ENCODE data around the gene TMOD1.

TMOD1 gene

DNA sequence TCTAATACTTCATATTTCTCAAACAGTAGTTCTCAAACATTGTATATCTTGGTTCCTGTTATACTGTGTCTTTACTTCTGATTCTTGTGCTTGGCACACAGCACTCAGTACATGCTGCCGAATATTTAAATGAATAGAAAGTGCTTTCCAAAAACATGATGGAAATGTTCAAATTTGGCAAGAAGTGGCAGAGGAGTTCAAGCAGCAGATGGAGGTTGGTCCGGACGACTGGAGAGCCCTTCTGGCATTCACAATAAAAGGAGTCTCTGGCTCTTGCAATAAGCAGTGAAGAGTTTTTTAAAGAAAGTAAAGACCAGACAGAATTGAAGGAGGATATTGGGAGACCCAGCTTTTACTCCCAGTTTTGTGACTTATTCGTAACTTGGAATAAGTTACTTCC lies 95.4 kb downstream of the TMOD1 start:
- Mint-ChIP-seq H3K27me3 (ENCODE audit: low read depth) (no peaks in the 10 kb centered on the region), H3K9me3 (no peaks in the 10 kb centered on the region), H3K4me1 (peaks cover 4% of the 10 kb centered on the region), H3K4me3 (no peak overlapping the region), H3K36me3 (ENCODE audit: low read depth) (peaks cover 17% of the 10 kb centered on the region), H3K27ac (no peak overlapping the region)
- TF ChIP-seq, protein P1, sequence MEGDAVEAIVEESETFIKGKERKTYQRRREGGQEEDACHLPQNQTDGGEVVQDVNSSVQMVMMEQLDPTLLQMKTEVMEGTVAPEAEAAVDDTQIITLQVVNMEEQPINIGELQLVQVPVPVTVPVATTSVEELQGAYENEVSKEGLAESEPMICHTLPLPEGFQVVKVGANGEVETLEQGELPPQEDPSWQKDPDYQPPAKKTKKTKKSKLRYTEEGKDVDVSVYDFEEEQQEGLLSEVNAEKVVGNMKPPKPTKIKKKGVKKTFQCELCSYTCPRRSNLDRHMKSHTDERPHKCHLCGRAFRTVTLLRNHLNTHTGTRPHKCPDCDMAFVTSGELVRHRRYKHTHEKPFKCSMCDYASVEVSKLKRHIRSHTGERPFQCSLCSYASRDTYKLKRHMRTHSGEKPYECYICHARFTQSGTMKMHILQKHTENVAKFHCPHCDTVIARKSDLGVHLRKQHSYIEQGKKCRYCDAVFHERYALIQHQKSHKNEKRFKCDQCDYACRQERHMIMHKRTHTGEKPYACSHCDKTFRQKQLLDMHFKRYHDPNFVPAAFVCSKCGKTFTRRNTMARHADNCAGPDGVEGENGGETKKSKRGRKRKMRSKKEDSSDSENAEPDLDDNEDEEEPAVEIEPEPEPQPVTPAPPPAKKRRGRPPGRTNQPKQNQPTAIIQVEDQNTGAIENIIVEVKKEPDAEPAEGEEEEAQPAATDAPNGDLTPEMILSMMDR (IDR thresholded peaks at IDR 0.05; ENCODE audit: unreplicated experiment in 3 of 3): no peak

DNA sequence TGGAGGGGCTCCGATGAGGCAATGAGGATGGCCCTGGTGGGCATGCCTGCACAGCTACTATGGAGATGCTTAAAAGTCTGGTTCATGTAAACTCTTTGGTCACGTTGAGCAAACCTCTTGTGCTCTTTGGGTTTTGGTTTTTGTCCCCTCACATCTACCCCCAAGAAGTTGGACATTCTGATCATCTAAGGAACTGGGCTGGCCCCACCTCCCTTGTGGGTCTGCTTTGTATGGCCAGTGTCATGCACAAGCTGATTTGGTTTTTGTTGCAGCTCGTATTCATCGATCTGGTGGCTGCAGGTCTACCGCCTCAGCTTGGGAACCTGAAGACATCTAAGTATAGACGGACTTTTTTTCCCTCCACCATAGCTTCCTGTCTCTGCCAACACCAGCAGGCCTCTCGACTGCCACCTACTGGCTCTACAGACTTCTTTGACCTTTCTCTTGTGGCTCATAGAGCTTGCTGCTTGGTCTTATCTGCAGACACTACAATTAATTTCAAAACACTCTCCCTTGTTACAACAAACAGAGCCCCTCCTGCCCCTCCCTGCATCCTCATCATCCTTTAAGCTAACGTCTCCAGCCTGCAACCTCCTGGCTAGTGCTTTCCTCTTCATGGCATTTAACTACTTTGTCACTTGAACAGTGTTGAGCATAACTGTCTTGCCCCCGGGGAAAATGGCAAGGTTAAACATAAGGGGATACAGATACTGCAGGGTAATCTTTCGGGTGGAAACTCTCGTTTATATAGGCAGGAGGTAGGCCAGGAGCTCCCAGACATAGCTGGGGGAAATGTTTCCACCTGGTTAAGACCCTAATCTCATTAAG lies 97.2 kb downstream of the TMOD1 start:
- no peak overlapping the region for H3K27ac Mint-ChIP-seq
- peaks cover 31% of the 10 kb centered on the region for H3K36me3 Mint-ChIP-seq (ENCODE audit: low read depth)
- TF ChIP-seq, protein P1 (IDR thresholded peaks at IDR 0.05; ENCODE audit: unreplicated experiment in 3 of 3): peak; percentile 82 to 89 (median 82)
- H3K4me1 Mint-ChIP-seq: peaks cover 4% of the 10 kb centered on the region
- no peaks in the 10 kb centered on the region for H3K9me3 Mint-ChIP-seq
- H3K27me3 Mint-ChIP-seq (ENCODE audit: low read depth): no peaks in the 10 kb centered on the region
- no peak overlapping the region for H3K4me3 Mint-ChIP-seq

DNA sequence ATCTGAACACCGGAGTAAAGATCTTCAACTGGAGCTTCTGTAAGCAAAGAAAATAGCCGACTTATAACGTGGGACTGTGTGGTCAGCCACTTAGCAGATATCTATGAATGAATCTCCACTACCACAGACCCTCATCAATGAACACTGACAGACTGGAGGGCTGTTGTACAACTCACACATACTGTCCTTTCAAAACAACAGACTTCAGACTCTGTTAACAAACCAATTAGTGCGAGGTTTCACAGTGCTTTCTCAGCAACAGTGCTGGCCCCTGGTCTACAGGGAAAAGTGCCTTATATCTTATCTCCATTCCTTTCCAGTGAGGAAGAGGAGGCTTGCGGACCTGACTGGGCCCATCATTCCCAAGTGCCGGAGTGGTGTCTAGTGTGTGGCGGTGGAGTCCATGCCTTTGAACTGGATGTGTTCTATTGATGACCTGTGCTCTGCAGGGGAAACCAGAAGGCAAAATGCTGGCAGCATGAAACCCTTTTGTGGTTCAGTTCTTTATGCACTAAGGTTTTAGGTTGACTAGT lies 97.9 kb downstream of the TMOD1 start:
- Mint-ChIP-seq H3K4me1 (peaks cover 4% of the 10 kb centered on the region), H3K9me3 (no peaks in the 10 kb centered on the region), H3K27ac (no peak overlapping the region), H3K27me3 (ENCODE audit: low read depth) (no peaks in the 10 kb centered on the region), H3K36me3 (ENCODE audit: low read depth) (peaks cover 31% of the 10 kb centered on the region), H3K4me3 (no peak overlapping the region)
- TF ChIP-seq, protein P1 (IDR thresholded peaks at IDR 0.05; ENCODE audit: unreplicated experiment in 3 of 3): no peak

DNA sequence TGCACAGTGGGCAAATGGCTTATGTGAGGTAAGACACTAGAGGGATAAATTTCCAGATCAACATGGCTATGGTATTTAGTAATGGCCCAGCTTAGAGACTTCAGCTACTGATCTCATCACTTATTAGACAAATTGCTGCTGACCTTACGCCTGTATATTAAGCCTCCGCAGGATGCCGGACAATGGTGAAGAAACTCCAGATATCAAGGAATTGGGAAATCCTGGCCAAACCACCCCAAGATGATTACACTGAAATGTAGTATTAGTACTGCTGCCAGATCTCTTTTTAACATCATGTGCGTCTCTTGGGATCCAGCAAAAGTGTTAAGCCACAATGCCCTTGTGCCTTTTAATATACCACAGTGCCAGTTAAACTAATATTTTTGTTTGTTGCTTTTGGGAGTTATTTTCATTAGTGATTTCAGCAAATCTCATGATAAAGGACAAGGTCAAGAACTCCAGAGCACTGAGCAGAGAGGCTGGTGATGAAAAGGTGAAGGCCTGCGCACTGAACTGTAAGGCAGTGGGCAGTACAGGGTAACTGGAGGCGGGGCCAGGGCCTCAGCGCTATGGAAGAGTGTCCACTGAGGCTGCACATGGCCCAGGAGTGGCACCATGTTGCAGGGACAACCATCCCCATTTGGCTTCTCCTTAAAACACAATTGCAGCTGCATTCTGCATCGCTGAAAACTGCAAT lies 99.2 kb downstream of the TMOD1 start:
- Mint-ChIP-seq H3K9me3 (no peaks in the 10 kb centered on the region), H3K4me3 (no peak overlapping the region), H3K27ac (no peak overlapping the region), H3K4me1 (peaks cover 12% of the 10 kb centered on the region), H3K27me3 (ENCODE audit: low read depth) (no peaks in the 10 kb centered on the region), H3K36me3 (ENCODE audit: low read depth) (peaks cover 40% of the 10 kb centered on the region)
- TF ChIP-seq, protein P1 (IDR thresholded peaks at IDR 0.05; ENCODE audit: unreplicated experiment in 3 of 3): no peak

DNA sequence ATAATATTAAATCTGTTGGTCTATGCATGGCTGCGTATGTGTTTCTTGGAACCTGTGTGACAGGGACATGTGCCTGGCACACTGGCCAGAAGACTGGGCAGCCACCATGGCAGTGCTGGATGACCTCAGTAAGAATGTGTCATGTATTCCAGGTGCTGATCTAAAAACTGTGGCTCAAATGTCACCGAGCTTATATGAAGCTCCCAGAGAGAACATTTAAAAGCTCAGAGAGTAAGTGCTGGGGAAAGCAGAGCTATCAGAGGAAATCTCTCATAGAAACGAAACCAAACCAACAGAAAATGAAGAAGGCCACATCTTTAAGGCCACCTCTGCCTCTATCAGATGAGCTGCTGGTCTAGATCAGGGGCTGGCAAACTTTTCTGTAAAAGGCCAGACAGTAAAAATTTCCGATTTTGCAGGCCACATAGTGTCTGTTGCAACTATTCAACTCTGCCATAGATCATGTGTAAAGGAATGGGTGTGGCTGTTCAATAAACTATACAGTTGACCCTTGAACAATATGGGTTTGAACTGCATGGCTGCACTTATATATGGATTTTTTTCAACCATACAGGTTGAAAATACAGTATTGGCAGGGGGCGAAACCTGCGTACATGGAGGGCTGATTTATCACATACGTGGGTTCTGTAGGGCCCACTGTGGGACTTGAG lies 99.9 kb downstream of the TMOD1 start:
- peaks cover 46% of the 10 kb centered on the region for H3K36me3 Mint-ChIP-seq (ENCODE audit: low read depth)
- no peak overlapping the region for H3K4me3 Mint-ChIP-seq
- TF ChIP-seq, protein P1 (IDR thresholded peaks at IDR 0.05; ENCODE audit: unreplicated experiment in 3 of 3): no peak
- H3K9me3 Mint-ChIP-seq: no peaks in the 10 kb centered on the region
- H3K27me3 Mint-ChIP-seq (ENCODE audit: low read depth): no peaks in the 10 kb centered on the region
- peaks cover 12% of the 10 kb centered on the region for H3K4me1 Mint-ChIP-seq
- H3K27ac Mint-ChIP-seq: no peak overlapping the region

All from nephron (organoid).